Kidney (tissue), 14 donors: ENCODE measurements around the gene IFI27L2. TPM values are rescaled to one million over a fixed set of nuclear protein-coding genes. Genes with fewer than 3 reads are reported as not detected.
A peak's percentile ranks its signal among the peaks of the same experiment; 100 is the strongest.

Experiments used
- DNase-seq, 5 donors: peaks; one replicate each; pipeline ENCODE4 v3.0.0-alpha.2; 2013 to 2020
- FAIRE-seq: peaks from 2 replicates; lab custom pipeline; 2012; peaks lifted over from hg19 to GRCh38; lab: Jason Lieb, UNC
- H3K27ac ChIP-seq, 2 donors: one replicate each; pipeline ENCODE4 v1.7.0; 2013; ENCODE audit warnings: low read depth in 2 of 2, low read length in 2 of 2, inconsistent platforms in 1 of 2
- H3K27me3 ChIP-seq: one replicate; pipeline ENCODE4 v1.7.1; 2013; ENCODE audit warnings: low read length, inconsistent platforms; ENCODE audit not compliant: control insufficient read depth, insufficient read depth
- H3K36me3 ChIP-seq, 3 donors: one replicate each; pipeline versions ENCODE4 v1.7.0 to v1.7.1; 2013; ENCODE audit warnings: low read length in 3 of 3, control low read depth in 1 of 3, inconsistent platforms in 1 of 3; ENCODE audit not compliant: insufficient read depth in 3 of 3, control insufficient read depth in 2 of 3
- H3K4me1 ChIP-seq, 3 donors: one replicate each; pipeline versions ENCODE4 v1.7.0 to v1.7.1; 2013; ENCODE audit warnings: low read length in 3 of 3, inconsistent platforms in 1 of 3, low read depth in 1 of 3; ENCODE audit not compliant: control insufficient read depth in 2 of 3, insufficient read depth in 2 of 3
- H3K4me3 ChIP-seq, 3 donors: one replicate each; pipeline versions ENCODE4 v1.7.0 to v1.8.1; 2013; ENCODE audit warnings: low read length in 3 of 3, control low read depth in 1 of 3, inconsistent platforms in 1 of 3
- H3K9ac ChIP-seq, 3 donors: one replicate each; pipeline versions ENCODE4 v1.7.0 to v1.7.1; 2013; ENCODE audit warnings: low read length in 3 of 3, control low read depth in 1 of 3, inconsistent platforms in 1 of 3
- H3K9me3 ChIP-seq, 3 donors: one replicate each; pipeline versions ENCODE4 v1.7.0 to v1.7.1; 2013; ENCODE audit warnings: low read length in 3 of 3, control low read depth in 1 of 3, inconsistent platforms in 1 of 3; ENCODE audit not compliant: control insufficient read depth in 2 of 3, insufficient read depth in 1 of 3
- intact Hi-C: fragments of 100-400 bp; cut with DNase I; formaldehyde crosslinking; loops from one replicate; pipeline ENCODE4 v1.11.1; 2022
- polyA plus RNA-seq: library from polyadenylated mRNA; stranded (reverse); fragments of 350-450 nt; fragmentation: Illumina TruSeq; extraction: RNeasy Lipid Tissue Mini Kit (QIAGEN cat#74804); gene quantifications from one replicate; pipeline ENCODE4 v1.2.3, GENCODE V29; 2014; ENCODE audit warnings: low read depth, low replicate concordance; ENCODE audit not compliant: insufficient read depth
- total RNA-seq: library from RNA; stranded (reverse); fragmentation: NEBNext Ultra II Directional; extraction: Animal tissue kit (Norgen Biotek cat#: 25700); gene quantifications from one replicate; pipeline ENCODE4 v1.2.1, GENCODE V29; 2021
- TF ChIP-seq, protein P1 (sequence below): IDR thresholded peaks from 3 replicates; pipeline ENCODE4 v1.5.1; 2012; ENCODE audit warnings: mild to moderate bottlenecking, moderate library complexity, borderline replicate concordance; ENCODE audit not compliant: insufficient read depth; ENCODE audit errors: extremely low read depth
- donor health status: control.
- donor health status: control.
- donor health status: control.
- donor health status: control.
- donor health status: control.
- donor health status: DM: yes; HTN: yes; CAD: no.
- donor health status: Normal renal cell carcinoma (clear cell type).

IFI27L2 gene
- total and polyA plus RNA-seq, 2 donors from 2014 or later: 28.2 to 223 TPM

DNA sequence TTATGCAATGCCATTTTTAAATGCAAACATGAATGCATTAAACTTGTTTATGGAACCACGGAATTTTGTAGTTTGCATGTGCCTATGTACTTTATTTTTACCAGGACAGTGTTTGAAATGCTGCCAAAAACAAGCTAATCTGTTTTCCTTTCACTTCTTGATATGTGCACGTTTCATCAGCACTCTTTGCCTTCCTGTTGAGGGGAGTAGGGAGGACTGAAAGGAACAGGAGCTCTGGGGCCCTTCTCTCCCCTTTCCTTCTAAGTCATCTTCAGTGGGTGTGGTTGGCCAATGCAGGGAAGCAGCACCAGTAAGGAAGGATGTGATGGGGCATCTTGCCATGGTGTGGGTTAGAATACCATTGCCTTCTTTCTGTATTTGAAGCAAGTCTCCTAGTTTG is 32.6 kb upstream of the IFI27L2 start:
- H3K27me3 ChIP-seq: no peaks in the 10 kb centered on the region
- intact Hi-C loops: no loop called here
- no peak overlapping the region for H3K27ac ChIP-seq
- peak in 1 of 5 donors; percentile 17 for DNase-seq
- no peaks in the 10 kb centered on the region for H3K36me3 ChIP-seq
- no peak overlapping the region for H3K9ac ChIP-seq
- TF ChIP-seq, protein P1, sequence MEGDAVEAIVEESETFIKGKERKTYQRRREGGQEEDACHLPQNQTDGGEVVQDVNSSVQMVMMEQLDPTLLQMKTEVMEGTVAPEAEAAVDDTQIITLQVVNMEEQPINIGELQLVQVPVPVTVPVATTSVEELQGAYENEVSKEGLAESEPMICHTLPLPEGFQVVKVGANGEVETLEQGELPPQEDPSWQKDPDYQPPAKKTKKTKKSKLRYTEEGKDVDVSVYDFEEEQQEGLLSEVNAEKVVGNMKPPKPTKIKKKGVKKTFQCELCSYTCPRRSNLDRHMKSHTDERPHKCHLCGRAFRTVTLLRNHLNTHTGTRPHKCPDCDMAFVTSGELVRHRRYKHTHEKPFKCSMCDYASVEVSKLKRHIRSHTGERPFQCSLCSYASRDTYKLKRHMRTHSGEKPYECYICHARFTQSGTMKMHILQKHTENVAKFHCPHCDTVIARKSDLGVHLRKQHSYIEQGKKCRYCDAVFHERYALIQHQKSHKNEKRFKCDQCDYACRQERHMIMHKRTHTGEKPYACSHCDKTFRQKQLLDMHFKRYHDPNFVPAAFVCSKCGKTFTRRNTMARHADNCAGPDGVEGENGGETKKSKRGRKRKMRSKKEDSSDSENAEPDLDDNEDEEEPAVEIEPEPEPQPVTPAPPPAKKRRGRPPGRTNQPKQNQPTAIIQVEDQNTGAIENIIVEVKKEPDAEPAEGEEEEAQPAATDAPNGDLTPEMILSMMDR: no peak
- H3K4me3 ChIP-seq: no peak overlapping the region
- FAIRE-seq: no peak
- no peaks in the 10 kb centered on the region for H3K9me3 ChIP-seq
- peaks cover 0 to 4% (median 0%) of the 10 kb centered on the region in 3 donors for H3K4me1 ChIP-seq

GRCh38 chr14:94161058-94161457 is 31.7 kb upstream of the IFI27L2 start:
- TF ChIP-seq, protein P1: no peak

DNA sequence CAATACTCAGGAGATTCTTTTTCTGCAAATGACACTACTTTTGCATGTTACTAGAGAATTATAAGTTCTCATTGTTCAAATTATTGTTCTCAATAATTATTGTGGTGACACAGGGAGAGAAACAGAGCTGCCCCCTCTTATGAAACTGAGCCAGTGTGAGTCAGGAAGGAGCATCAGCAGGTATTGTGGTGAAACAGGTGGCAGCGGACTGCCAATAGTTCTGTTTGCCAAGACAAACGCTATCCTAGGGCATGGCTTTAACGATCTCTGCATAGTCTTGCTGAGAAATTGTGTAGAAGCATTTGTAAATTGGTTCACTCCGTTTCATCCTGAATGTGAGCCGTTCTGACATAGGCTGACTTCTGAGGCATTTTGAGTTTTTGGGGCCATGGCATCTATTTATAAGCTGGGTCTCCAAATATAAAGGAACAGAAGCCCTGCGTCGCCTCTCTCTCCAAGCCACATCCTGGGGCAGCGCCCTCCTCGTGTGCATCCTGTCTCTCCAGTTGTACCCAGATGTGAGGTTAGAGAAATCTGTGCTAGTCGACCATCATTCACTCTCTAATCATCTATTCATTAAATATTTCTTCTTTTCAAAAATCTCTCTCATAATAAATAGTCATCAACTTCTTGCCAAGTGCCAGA is 29.0 kb upstream of the IFI27L2 start:
- no peak overlapping the region for H3K27ac ChIP-seq

More at GRCh38 chr14:94161058-94161457, 31.7 kb upstream of the IFI27L2 start:
- intact Hi-C loops: no loop called here
- H3K27me3 ChIP-seq: no peaks in the 10 kb centered on the region
- no peak overlapping the region for H3K9ac ChIP-seq
- H3K4me3 ChIP-seq: no peak overlapping the region
- H3K9me3 ChIP-seq: no peaks in the 10 kb centered on the region
- FAIRE-seq: no peak
- peaks cover 0 to 4% (median 0%) of the 10 kb centered on the region in 3 donors for H3K4me1 ChIP-seq
- H3K36me3 ChIP-seq: no peaks in the 10 kb centered on the region
- H3K27ac ChIP-seq: no peak overlapping the region
- DNase-seq: no peak

More for the DNA sequence above, 29.0 kb upstream of the IFI27L2 start:
- H3K9me3 ChIP-seq: no peaks in the 10 kb centered on the region
- H3K36me3 ChIP-seq: no peaks in the 10 kb centered on the region
- H3K4me1 ChIP-seq: peaks cover 0 to 4% (median 0%) of the 10 kb centered on the region in 3 donors
- H3K4me3 ChIP-seq: no peak overlapping the region
- DNase-seq (no peak), FAIRE-seq (no peak)
- no peak overlapping the region for H3K9ac ChIP-seq
- intact Hi-C loops: no loop called here
- no peaks in the 10 kb centered on the region for H3K27me3 ChIP-seq
- TF ChIP-seq, protein P1: no peak
